NOMO-1 (cell line): Measurements from ENCODE around the gene PARP15.
"Not testable (repeated sequence)": the region's sequence is repeated elsewhere in the genome, so short reads cannot be mapped to it uniquely, and the experiment has no call there.

ENCODE experiments used
- DNase-seq, 2 experiments: peaks; one replicate each; lab custom pipeline; 2025; ENCODE audit not compliant: unreplicated experiment in 2 of 2; lab: John Stamatoyannopoulos, UW

Gene PARP15

GRCh38 chr3:122577409-122578031 is at the start of gene PARP15:
Gene PARP15 (plus strand): TSS chr3:122577650. CDS start chr3:122577668, 18 bp downstream.
- peak; percentile 25 to 26 for DNase-seq

- no peak for DNase-seq
These were observed 47.3 kb upstream of the PARP15 start for GRCh38 chr3:122530164-122530563.

- DNase-seq, result no peak
These were observed 44.0 kb upstream of the PARP15 start for GRCh38 chr3:122533480-122533879.

GRCh38 chr3:122533931-122534334 is 43.5 kb upstream of the PARP15 start:
- peak; percentile 79 to 85 for DNase-seq

- no peak for DNase-seq
These were observed 41.4 kb upstream of the PARP15 start for GRCh38 chr3:122535964-122536631.

- DNase-seq, result no peak
These were observed 40.8 kb upstream of the PARP15 start for GRCh38 chr3:122536632-122537001.

- peak; percentile 28 to 81 for DNase-seq
These were observed 38.4 kb upstream of the PARP15 start for GRCh38 chr3:122538956-122539490.

GRCh38 chr3:122546151-122546550 is 31.3 kb upstream of the PARP15 start:
- DNase-seq, result no peak

- no peak for DNase-seq
These were observed 29.4 kb upstream of the PARP15 start for GRCh38 chr3:122548076-122548475.

- DNase-seq, result no peak
These were observed 28.8 kb upstream of the PARP15 start for GRCh38 chr3:122548619-122549018.

- DNase-seq, result no peak
These were observed 24.3 kb upstream of the PARP15 start for GRCh38 chr3:122553171-122553570.

- no peak for DNase-seq
These were observed 22.0 kb upstream of the PARP15 start for GRCh38 chr3:122555275-122556071.

GRCh38 chr3:122557356-122557755 is 20.1 kb upstream of the PARP15 start:
- no peak for DNase-seq

GRCh38 chr3:122558605-122559004 is 18.8 kb upstream of the PARP15 start:
- DNase-seq, result no peak

- DNase-seq, result no peak
These were observed 17.5 kb upstream of the PARP15 start for GRCh38 chr3:122559906-122560305.

- DNase-seq, result peak; percentile 31 to 55
These were observed 16.8 kb upstream of the PARP15 start for GRCh38 chr3:122560680-122561079.

GRCh38 chr3:122562923-122563716 is 14.3 kb upstream of the PARP15 start:
- no peak for DNase-seq

- peak in 1 of 2 experiments; percentile 32 for DNase-seq
These were observed 13.8 kb upstream of the PARP15 start for GRCh38 chr3:122563717-122564025.

- peak; percentile 79 to 82 for DNase-seq
These were observed 13.1 kb upstream of the PARP15 start, which contains the start of the genes DTX3L and PARP9 for GRCh38 chr3:122564155-122564912. Gene DTX3L (plus strand): TSS chr3:122564338. CDS start chr3:122564427, 89 bp downstream. Gene PARP9 (minus strand): TSS chr3:122564300. CDS start chr3:122559620, 4,680 bp downstream.

- DNase-seq, result not testable (repeated sequence)
These were observed 9.3 kb upstream of the PARP15 start for GRCh38 chr3:122568131-122568530.
